HepG2 (cell line): Measurements from ENCODE around the gene C20orf204. TPM values are rescaled to one million over a fixed set of nuclear protein-coding genes. Genes with fewer than 3 reads are reported as not detected.
A peak's percentile ranks its signal among the peaks of the same experiment; 100 is the strongest.

Experiments used
- ARNT ChIP-seq: fragments of 450-650 bp; IDR thresholded peaks from 2 replicates; pipeline ENCODE4 v1.6.1; 2017
- BRCA1 ChIP-seq: sonication (generic); formaldehyde crosslinking; IDR thresholded peaks from 2 replicates; pipeline ENCODE4 v1.4.0; 2020; ENCODE audit warnings: missing genetic modification reagents
- CERS6 ChIP-seq: sonication (generic); formaldehyde crosslinking; IDR thresholded peaks from 2 replicates; pipeline ENCODE4 v1.5.0; 2020; ENCODE audit warnings: missing genetic modification reagents
- GABPA ChIP-seq, 2 experiments: IDR thresholded peaks; 2 replicates each; pipeline ENCODE4 v1.6.1; 2011 to 2016; ENCODE audit warnings: low read depth in 2 of 2, low read length in 1 of 2, missing biosample characterization in 1 of 2, missing genetic modification characterization in 1 of 2
- GZF1 ChIP-seq: sonication (generic); formaldehyde crosslinking; IDR thresholded peaks from 2 replicates; pipeline ENCODE4 v1.5.1; 2020; ENCODE audit warnings: mild to moderate bottlenecking, missing genetic modification reagents
- HDAC1 ChIP-seq: sonication (generic); formaldehyde crosslinking; IDR thresholded peaks from 2 replicates; pipeline ENCODE4 v1.5.1; 2020; ENCODE audit warnings: mild to moderate bottlenecking, missing genetic modification reagents
- HHEX ChIP-seq: IDR thresholded peaks from 2 replicates; pipeline ENCODE4 v1.6.1; 2016; ENCODE audit warnings: control low read depth
- REPIN1 ChIP-seq: sonication (generic); formaldehyde crosslinking; IDR thresholded peaks from 2 replicates; pipeline ENCODE4 v1.8.0; 2022; ENCODE audit warnings: missing genetic modification reagents, low read depth, mild to moderate bottlenecking, borderline replicate concordance
- TBX3 ChIP-seq: fragments of 450-650 bp; IDR thresholded peaks from 2 replicates; pipeline ENCODE4 v1.6.1; 2017; ENCODE audit warnings: antibody characterized with exemption, mild to moderate bottlenecking, inconsistent platforms, borderline replicate concordance
- ZBTB39 ChIP-seq: sonication (generic); formaldehyde crosslinking; IDR thresholded peaks from 2 replicates; pipeline ENCODE4 v1.5.0; 2020; ENCODE audit warnings: missing genetic modification reagents
- ZBTB40 ChIP-seq, 2 experiments: fragments of 450-650 bp in 1 of 2; sonication (generic) in 1 of 2; formaldehyde crosslinking in 1 of 2; IDR thresholded peaks; 2 replicates each; pipeline versions ENCODE4 v1.6.1 to v1.8.0; 2016 to 2022; ENCODE audit warnings: antibody characterized with exemption in 1 of 2, mild to moderate bottlenecking in 1 of 2, missing genetic modification reagents in 1 of 2
- ZFAT ChIP-seq: sonication (generic); formaldehyde crosslinking; conservative IDR thresholded peaks from 2 replicates; pipeline ENCODE4 v1.8.1; 2023; ENCODE audit warnings: missing genetic modification reagents, inconsistent platforms
- ZFX ChIP-seq: sonication (generic); formaldehyde crosslinking; IDR thresholded peaks from 2 replicates; pipeline ENCODE4 v1.4.0; 2020; ENCODE audit warnings: mild to moderate bottlenecking, low read depth, missing genetic modification reagents, moderate library complexity
- ZNF230 ChIP-seq: sonication (generic); formaldehyde crosslinking; IDR thresholded peaks from 2 replicates; pipeline ENCODE4 v1.4.0; 2020; ENCODE audit warnings: mild to moderate bottlenecking, missing genetic modification reagents
- ZNF33A ChIP-seq: sonication (generic); formaldehyde crosslinking; IDR thresholded peaks from 2 replicates; pipeline ENCODE4 v1.5.1; 2020; ENCODE audit warnings: missing genetic modification reagents, mild to moderate bottlenecking, moderate library complexity, borderline replicate concordance
- ZNF557 ChIP-seq: sonication (generic); formaldehyde crosslinking; IDR thresholded peaks from 2 replicates; pipeline ENCODE4 v1.4.0; 2020; ENCODE audit warnings: missing genetic modification reagents
- ZNF790 ChIP-seq: sonication (generic); formaldehyde crosslinking; IDR thresholded peaks from 2 replicates; pipeline ENCODE4 v1.8.0; 2022; ENCODE audit warnings: missing genetic modification reagents, mild to moderate bottlenecking, borderline replicate concordance
- polyA plus RNA-seq, 8 experiments: library from polyadenylated mRNA; depleted of rRNA in 3 of 8; stranded (reverse) in 7 of 8; unstranded in 1 of 8; fragments of >200 nt; fragmentation: Illumina TruSeq in 4 of 8; extraction: Trizol in 4 of 8; gene quantifications; 2 replicates each; pipeline versions ENCODE4 v1.2.1 to v1.2.3, GENCODE V29; 2011 to 2016; ENCODE audit warnings: low read depth in 4 of 8, missing spikeins in 1 of 8, mixed read lengths in 1 of 8; ENCODE audit not compliant: insufficient read depth in 1 of 8
- total RNA-seq, 5 experiments: library from RNA; depleted of rRNA; stranded (reverse); fragments of >200 nt; fragmentation: Illumina TruSeq; extraction: Trizol; gene quantifications; 2 replicates each; pipeline ENCODE4 v1.2.3, GENCODE V29; 2016; ENCODE audit warnings: low read depth in 1 of 5

The C20orf204 gene
- total and polyA plus RNA-seq, 2 of the 13 experiments (the other 11 are each of a cell fraction or from before 2014, with no cell fraction given) = 22.1 to 80.0 TPM

- no peak for TF ChIP-seq ZNF33A
- no peak for TF ChIP-seq ZNF557 (CRISPR knock-in tag)
- no peak for TF ChIP-seq ZBTB40 (IDR thresholded peaks at IDR 0.05)
- no peak for TF ChIP-seq ZBTB40 (CRISPR knock-in tag; IDR thresholded peaks at IDR 0.05)
- TF ChIP-seq ZBTB39 (CRISPR knock-in tag) = peak; percentile 92
- no peak; the same call in 1 of the 2 replicates for TF ChIP-seq ZNF790 (CRISPR knock-in tag)
- no peak for TF ChIP-seq BRCA1 (CRISPR knock-in tag)
- TF ChIP-seq ARNT = no peak
- no peak for TF ChIP-seq ZNF230 (CRISPR knock-in tag)
- TF ChIP-seq HHEX (CRISPR knock-in tag) = no peak
- no peak for TF ChIP-seq GABPA (IDR thresholded peaks at IDR 0.05; ENCODE audit: low read depth, low read length)
- peak; percentile 39 for TF ChIP-seq GABPA (CRISPR knock-in tag; IDR thresholded peaks at IDR 0.05; ENCODE audit: low read depth)
- no peak for TF ChIP-seq ZFAT (CRISPR knock-in tag)
- TF ChIP-seq ZFX (CRISPR knock-in tag) = peak; percentile 11; the same call in 1 of the 2 replicates
- peak; percentile 6 for TF ChIP-seq GZF1 (CRISPR knock-in tag)
- no peak for TF ChIP-seq REPIN1 (CRISPR knock-in tag)
- TF ChIP-seq CERS6 (CRISPR knock-in tag) = 0 out of 2 replicates have a peak, but pooled peaks have one; percentile 18
- no peak for TF ChIP-seq TBX3
- TF ChIP-seq HDAC1 (CRISPR knock-in tag) = peak; percentile 55; the same call in 1 of the 2 replicates
Measured at GRCh38 chr20:64036346-64037198, 590 bp downstream of the C20orf204 start (continued).
